OCI-LY7 (cell line): ENCODE measurements around the gene B3GNT9.

Experiments
- CTCF ChIP-seq: fragments of 200-600 bp; sonication (generic); conservative IDR thresholded peaks from 2 replicates; pipeline ENCODE4 v1.5.1; 2014; ENCODE audit warnings: mild to moderate bottlenecking, antibody characterized with exemption, low read length, moderate library complexity, mixed read lengths
- EZH2phosphoT487 ChIP-seq: fragments of 200-600 bp; sonication (generic); IDR thresholded peaks from 2 replicates; pipeline ENCODE4 v1.6.1; 2018; ENCODE audit warnings: low read depth, borderline replicate concordance, mild to moderate bottlenecking, mixed run types, antibody characterized with exemption, low read length, moderate library complexity, mixed read lengths

DNA sequence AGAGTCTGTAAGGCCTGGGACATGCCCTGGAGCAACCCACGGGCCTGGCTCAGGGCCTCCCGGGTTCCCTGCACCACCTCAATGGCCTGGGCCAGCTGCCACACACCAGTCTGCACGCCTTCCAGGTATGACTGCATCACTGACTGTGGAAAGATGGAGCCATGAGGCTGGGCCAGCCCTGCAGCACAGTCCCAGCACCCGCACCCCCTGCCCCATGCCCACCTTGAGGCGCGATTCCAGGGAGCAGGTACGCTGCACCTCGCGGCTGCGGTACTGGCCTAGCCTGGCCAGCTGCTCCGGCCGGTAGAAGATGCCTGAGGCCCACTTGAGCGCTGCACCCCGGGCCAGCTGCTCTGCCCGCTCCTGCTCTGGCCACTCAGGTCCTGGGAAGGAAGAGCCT lies 38.0 kb upstream of the B3GNT9 start:
- no peak for TF ChIP-seq EZH2phosphoT487
- TF ChIP-seq CTCF, result no peak
